Endothelial cell (in vitro differentiated cells): ENCODE data around the gene NECAP2. TPM values are rescaled to one million over a fixed set of nuclear protein-coding genes. Genes with fewer than 3 reads are reported as not detected.
A peak's percentile ranks its signal among the peaks of the same experiment; 100 is the strongest.

Experiments
- DNase-seq: peaks from one replicate; pipeline ENCODE4 v3.0.0; 2021; ENCODE audit warnings: low spot score
- H3K27ac Mint-ChIP-seq: one replicate; pipeline ENCODE4 v1.8.0; 2021; ENCODE audit warnings: mixed read lengths, inconsistent platforms; ENCODE audit not compliant: unreplicated experiment
- H3K27me3 Mint-ChIP-seq: one replicate; pipeline ENCODE4 v1.8.0; 2021; ENCODE audit warnings: mild to moderate bottlenecking, moderate library complexity, mixed read lengths, inconsistent platforms; ENCODE audit not compliant: unreplicated experiment
- H3K36me3 Mint-ChIP-seq: one replicate; pipeline ENCODE4 v1.8.0; 2021; ENCODE audit warnings: mild to moderate bottlenecking, low read depth, mixed read lengths, inconsistent platforms; ENCODE audit not compliant: unreplicated experiment
- H3K4me1 Mint-ChIP-seq: one replicate; pipeline ENCODE4 v1.8.0; 2021; ENCODE audit warnings: mild to moderate bottlenecking, mixed read lengths, inconsistent platforms; ENCODE audit not compliant: unreplicated experiment
- H3K4me3 Mint-ChIP-seq: one replicate; pipeline ENCODE4 v1.8.0; 2021; ENCODE audit warnings: mild to moderate bottlenecking, mixed read lengths, inconsistent platforms; ENCODE audit not compliant: unreplicated experiment
- H3K9me3 Mint-ChIP-seq: one replicate; pipeline ENCODE4 v1.8.0; 2021; ENCODE audit warnings: mixed read lengths, inconsistent platforms; ENCODE audit not compliant: unreplicated experiment
- total RNA-seq: library from RNA; stranded (reverse); fragmentation: NEBNext Ultra II Directional; extraction: Animal tissue kit (Norgen Biotek cat#: 25700); gene quantifications from one replicate; pipeline ENCODE4 v1.2.1, GENCODE V29; 2021; ENCODE audit not compliant: unreplicated experiment
- TF ChIP-seq, protein P1 (sequence below): fragments of 200-600 bp; sonication (generic); IDR thresholded peaks from one replicate; pipeline ENCODE4 v1.5.0; 2021; ENCODE audit warnings: antibody characterized with exemption; ENCODE audit not compliant: unreplicated experiment

NECAP2 gene
- total RNA-seq, 1 donor from 2014 or later, result 192 TPM

DNA sequence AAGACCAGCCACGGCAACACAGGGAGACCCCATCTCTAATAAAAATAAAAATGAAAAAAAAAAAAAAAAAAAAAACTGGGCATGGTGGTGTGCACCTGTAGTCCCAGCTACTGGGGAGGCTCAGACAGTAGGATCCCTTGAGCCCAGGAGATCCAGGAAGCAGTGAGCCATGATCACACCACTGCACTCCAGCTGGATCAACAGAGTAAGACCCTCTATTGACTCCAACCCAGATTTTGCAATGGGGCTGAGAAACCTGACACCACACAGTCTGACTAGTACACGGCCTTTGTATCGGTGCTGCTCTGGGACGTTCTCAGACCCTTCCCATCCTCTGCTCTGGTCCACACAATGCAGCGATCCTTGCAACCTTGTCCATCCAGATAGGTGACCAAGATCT is 35.1 kb upstream of the NECAP2 start:
- H3K36me3 Mint-ChIP-seq, result no peaks in the 10 kb centered on the region
- no peaks in the 10 kb centered on the region for H3K4me1 Mint-ChIP-seq
- H3K27ac Mint-ChIP-seq, result no peak overlapping the region
- DNase-seq, result no peak
- H3K9me3 Mint-ChIP-seq, result no peaks in the 10 kb centered on the region
- H3K27me3 Mint-ChIP-seq, result peaks cover 4% of the 10 kb centered on the region
- H3K4me3 Mint-ChIP-seq, result no peak overlapping the region
- TF ChIP-seq, protein P1, sequence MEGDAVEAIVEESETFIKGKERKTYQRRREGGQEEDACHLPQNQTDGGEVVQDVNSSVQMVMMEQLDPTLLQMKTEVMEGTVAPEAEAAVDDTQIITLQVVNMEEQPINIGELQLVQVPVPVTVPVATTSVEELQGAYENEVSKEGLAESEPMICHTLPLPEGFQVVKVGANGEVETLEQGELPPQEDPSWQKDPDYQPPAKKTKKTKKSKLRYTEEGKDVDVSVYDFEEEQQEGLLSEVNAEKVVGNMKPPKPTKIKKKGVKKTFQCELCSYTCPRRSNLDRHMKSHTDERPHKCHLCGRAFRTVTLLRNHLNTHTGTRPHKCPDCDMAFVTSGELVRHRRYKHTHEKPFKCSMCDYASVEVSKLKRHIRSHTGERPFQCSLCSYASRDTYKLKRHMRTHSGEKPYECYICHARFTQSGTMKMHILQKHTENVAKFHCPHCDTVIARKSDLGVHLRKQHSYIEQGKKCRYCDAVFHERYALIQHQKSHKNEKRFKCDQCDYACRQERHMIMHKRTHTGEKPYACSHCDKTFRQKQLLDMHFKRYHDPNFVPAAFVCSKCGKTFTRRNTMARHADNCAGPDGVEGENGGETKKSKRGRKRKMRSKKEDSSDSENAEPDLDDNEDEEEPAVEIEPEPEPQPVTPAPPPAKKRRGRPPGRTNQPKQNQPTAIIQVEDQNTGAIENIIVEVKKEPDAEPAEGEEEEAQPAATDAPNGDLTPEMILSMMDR, result no peak

DNA sequence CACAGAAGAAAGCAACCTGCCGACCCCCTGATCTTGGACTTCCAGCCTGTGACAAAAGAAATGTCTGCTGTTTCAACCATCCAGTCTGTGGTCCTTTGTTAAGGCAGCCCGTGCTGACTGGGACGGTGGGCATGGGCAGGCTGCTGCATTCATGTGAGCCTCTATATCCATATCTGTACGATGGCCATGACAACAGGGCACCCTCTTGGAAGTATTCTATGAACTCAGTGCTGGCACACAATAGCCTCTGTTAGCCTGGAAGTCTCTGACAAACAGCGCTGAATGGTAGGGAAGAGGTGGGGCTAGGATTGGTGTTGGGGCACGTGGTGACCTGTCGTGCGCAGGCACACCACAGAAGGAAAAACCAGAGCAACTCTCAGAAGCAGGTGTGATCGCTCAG is 33.7 kb upstream of the NECAP2 start:
- TF ChIP-seq, protein P1, result no peak
- Mint-ChIP-seq H3K4me1 (no peaks in the 10 kb centered on the region), H3K36me3 (no peaks in the 10 kb centered on the region), H3K9me3 (no peaks in the 10 kb centered on the region), H3K4me3 (no peak overlapping the region), H3K27me3 (peaks cover 4% of the 10 kb centered on the region), H3K27ac (peak overlapping the region; percentile 30)
- DNase-seq, result no peak

DNA sequence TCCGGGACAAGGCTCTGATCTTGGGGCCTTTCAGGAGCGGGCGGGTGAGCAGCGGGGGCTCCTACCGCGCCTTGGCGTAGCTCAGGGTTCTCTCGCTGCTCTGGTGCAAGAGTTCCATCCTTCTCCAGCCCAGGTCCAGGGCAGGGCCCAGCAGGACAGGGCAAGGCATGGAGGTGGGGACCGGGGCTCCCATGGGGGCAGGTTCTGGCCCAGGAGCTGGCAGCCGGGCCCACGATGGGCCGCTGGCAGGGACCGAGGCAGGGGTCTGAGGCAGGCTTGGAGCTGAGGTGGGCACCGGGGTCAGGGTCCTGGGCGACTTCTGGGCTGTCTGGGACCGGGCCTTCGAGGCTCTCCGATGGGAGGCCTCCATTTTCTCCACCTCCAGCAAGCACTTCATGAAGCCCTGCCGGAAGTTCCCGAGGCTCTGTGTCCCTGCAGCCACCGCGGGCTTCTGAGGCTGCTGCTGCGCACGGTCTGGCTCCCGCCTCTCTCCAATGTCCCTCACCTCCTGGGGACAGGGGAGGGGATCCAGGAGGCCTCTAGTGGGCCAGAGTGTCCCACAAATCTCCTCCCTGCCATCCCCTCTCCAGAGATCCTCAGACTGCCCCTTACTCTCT is 30.9 kb upstream of the NECAP2 start:
- no peak overlapping the region for H3K4me3 Mint-ChIP-seq
- no peak for DNase-seq
- H3K4me1 Mint-ChIP-seq, result no peaks in the 10 kb centered on the region
- H3K27ac Mint-ChIP-seq, result no peak overlapping the region
- H3K27me3 Mint-ChIP-seq, result peaks cover 4% of the 10 kb centered on the region
- no peaks in the 10 kb centered on the region for H3K36me3 Mint-ChIP-seq
- H3K9me3 Mint-ChIP-seq, result no peaks in the 10 kb centered on the region
- TF ChIP-seq, protein P1, result no peak

DNA sequence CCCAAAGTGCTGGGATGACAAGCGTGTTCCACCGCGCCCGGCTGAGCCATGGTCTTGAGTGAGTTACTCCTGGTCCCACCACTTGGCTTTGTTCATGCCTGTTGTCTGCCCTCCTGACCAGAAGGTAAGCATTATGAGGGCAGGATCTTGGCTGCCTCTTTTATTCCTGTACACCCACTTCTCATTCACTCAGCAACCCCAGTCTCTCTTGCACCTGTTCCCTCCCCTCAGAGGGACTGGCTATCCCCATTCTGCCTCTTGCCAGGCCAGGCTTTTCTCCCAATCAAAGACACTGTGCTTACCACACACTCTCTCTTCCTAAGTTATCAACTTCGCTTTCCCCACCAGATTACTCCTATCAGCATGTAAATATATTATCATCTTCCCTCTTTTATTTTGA is 29.7 kb upstream of the NECAP2 start:
- no peak overlapping the region for H3K27ac Mint-ChIP-seq
- H3K27me3 Mint-ChIP-seq, result peaks cover 4% of the 10 kb centered on the region
- TF ChIP-seq, protein P1, result no peak
- no peaks in the 10 kb centered on the region for H3K36me3 Mint-ChIP-seq
- no peak overlapping the region for H3K4me3 Mint-ChIP-seq
- no peaks in the 10 kb centered on the region for H3K9me3 Mint-ChIP-seq
- H3K4me1 Mint-ChIP-seq, result no peaks in the 10 kb centered on the region
- no peak for DNase-seq

GRCh38 chr1:16413191-16413590 is 27.3 kb upstream of the NECAP2 start:
- no peaks in the 10 kb centered on the region for H3K9me3 Mint-ChIP-seq
- TF ChIP-seq, protein P1, result no peak
- no peaks in the 10 kb centered on the region for H3K4me1 Mint-ChIP-seq
- no peak overlapping the region for H3K27ac Mint-ChIP-seq
- H3K4me3 Mint-ChIP-seq, result no peak overlapping the region
- no peaks in the 10 kb centered on the region for H3K36me3 Mint-ChIP-seq
- no peak for DNase-seq
- H3K27me3 Mint-ChIP-seq, result peaks cover 3% of the 10 kb centered on the region
